Measurements from ENCODE around the gene PDCD1LG2.

DNA sequence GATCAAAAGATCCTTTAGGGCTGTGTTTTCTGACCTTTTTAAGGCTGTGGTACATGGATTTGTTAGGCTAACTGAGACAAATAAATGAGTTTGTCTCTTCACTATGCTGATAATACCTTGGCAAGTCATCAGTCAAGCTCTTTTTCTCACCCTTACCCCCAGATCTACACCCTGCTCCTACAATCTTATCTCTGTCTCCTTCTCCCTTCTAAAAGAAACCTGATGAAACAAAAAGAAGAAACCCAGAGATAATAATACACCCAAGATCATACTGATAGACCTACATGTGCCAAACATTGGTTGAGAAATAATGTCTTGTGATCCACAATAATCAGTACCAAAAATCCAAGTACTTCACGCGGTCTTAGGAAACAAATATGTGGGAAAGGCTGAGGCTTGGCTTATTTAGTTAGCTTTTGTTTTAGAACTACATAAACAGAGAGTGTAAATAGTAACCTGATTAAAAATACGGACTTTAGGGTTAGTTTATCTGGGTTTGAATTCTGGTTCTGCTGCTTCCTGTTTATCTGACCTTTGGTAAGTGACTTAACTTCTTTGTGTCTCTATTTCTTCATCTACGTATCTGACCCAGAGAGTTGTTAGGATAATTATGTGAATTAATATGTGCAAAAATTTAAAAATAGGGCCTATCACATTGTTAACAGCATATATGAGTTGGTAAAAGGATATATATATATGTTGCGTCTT is 24.8 kb upstream of the PDCD1LG2 start:
- TF ChIP-seq, protein P1, sequence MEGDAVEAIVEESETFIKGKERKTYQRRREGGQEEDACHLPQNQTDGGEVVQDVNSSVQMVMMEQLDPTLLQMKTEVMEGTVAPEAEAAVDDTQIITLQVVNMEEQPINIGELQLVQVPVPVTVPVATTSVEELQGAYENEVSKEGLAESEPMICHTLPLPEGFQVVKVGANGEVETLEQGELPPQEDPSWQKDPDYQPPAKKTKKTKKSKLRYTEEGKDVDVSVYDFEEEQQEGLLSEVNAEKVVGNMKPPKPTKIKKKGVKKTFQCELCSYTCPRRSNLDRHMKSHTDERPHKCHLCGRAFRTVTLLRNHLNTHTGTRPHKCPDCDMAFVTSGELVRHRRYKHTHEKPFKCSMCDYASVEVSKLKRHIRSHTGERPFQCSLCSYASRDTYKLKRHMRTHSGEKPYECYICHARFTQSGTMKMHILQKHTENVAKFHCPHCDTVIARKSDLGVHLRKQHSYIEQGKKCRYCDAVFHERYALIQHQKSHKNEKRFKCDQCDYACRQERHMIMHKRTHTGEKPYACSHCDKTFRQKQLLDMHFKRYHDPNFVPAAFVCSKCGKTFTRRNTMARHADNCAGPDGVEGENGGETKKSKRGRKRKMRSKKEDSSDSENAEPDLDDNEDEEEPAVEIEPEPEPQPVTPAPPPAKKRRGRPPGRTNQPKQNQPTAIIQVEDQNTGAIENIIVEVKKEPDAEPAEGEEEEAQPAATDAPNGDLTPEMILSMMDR (IDR thresholded peaks at IDR 0.05), result no peak
- TF ChIP-seq POLR2AphosphoS5 (IDR thresholded peaks at IDR 0.05) (no peak), EP300 (IDR thresholded peaks at IDR 0.05) (no peak), POLR2A (IDR thresholded peaks at IDR 0.05) (no peak)

All from gastroesophageal sphincter (tissue), 3 donors.